ENCODE data around the gene CHIT1.

The CHIT1 gene

DNA sequence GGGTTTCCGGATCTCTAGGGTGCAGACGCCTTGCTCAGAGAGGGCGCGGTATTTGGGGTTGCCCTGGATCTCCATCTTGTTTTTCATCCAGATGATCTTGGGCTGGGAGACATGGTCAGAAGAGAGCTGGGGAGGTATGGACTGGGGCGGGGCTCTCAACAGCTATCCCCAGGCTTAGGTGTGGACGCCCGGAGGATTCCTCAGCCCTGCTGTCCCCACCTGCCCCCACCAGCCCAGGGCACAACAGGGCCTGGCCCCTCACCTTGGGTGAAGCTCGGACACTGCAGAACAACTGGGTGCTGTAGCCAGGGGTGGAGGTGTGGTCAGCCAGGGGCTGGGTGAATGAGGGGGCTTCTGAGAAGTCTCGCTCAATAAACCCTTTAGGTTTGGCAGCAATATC lies 60.5 kb downstream of the CHIT1 start:
- in situ Hi-C loops (cut with MboI; ENCODE audit: low pct_unique_long_range_greater_than_20kb, low sequenced_read_pairs): no loop called here
- DNase-seq: no peak

GRCh38 chr1:203168256-203168786 lies 61.2 kb downstream of the CHIT1 start:
- DNase-seq: no peak
- in situ Hi-C loops (cut with MboI; ENCODE audit: low pct_unique_long_range_greater_than_20kb, low sequenced_read_pairs): no loop called here

DNA sequence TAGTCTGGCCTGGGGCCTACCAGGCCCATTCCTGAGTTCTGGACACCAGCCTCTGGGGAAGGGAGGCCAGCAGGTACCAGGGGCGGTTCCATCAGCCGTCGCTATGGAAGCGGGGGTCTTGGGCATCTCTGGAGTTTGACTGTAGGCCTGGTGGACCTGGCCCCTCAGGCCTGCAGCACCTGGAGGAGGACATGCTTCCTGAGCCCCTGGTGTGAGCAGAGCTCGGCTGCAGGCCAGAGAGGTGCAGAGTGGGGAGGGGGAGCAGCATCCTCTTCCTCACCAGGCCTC lies 61.6 kb downstream of the CHIT1 start:
- in situ Hi-C loops (cut with MboI; ENCODE audit: low pct_unique_long_range_greater_than_20kb, low sequenced_read_pairs): no loop called here
- DNase-seq: no peak

- no peak for DNase-seq
- in situ Hi-C loops (cut with MboI; ENCODE audit: low pct_unique_long_range_greater_than_20kb, low sequenced_read_pairs): no loop called here
Observed at GRCh38 chr1:203167026-203167912, 62.2 kb downstream of the CHIT1 start.

DNA sequence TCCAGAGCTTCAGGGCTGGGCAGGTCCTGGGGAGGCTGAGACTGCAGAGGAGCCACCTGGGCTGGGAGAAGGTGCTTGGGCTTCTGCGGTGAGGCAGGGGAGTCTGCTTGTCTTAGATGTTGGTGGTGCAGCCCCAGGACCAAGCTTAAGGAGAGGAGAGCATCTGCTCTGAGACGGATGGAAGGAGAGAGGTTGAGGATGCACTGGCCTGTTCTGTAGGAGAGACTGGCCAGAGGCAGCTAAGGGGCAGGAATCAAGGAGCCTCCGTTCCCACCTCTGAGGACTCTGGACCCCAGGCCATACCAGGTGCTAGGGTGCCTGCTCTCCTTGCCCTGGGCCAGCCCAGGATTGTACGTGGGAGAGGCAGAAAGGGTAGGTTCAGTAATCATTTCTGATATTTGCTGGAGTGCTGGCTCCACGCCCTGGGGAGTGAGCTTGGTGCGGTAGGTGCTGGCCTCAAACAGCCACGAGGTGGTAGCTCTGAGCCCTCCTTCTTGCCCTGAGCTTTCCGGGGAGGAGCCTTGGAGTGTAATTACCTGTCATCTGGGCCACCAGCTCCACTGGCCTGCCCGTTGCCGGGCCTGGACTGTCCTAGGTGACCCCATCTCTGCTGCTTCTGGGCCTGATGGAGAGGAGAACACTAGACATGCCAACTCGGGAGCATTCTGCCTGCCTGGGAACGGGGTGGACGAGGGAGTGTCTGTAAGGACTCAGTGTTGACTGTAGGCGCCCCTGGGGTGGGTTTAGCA lies 63.1 kb downstream of the CHIT1 start:
- no peak for DNase-seq
- in situ Hi-C loops (cut with MboI; ENCODE audit: low pct_unique_long_range_greater_than_20kb, low sequenced_read_pairs): no loop called here
